Measurements from ENCODE around the gene SPATA31E1. TPM values are rescaled to one million over a fixed set of nuclear protein-coding genes. Genes with fewer than 3 reads are reported as not detected.

Gene SPATA31E1
- total RNA-seq, 1 donor from 2014 or later: not detected

GRCh38 chr9:87890837-87891236, 8.2 kb downstream of the SPATA31E1 start:
- DNase-seq (ENCODE audit: extremely low spot score, unreplicated experiment): no peak
- H3K36me3 Mint-ChIP-seq (ENCODE audit: unreplicated experiment): peaks cover 1% of the 10 kb centered on the region
- no peaks in the 10 kb centered on the region for H3K4me1 Mint-ChIP-seq (ENCODE audit: unreplicated experiment)
- no peak for TF ChIP-seq CTCF (IDR thresholded peaks at IDR 0.05)
- peaks cover 7% of the 10 kb centered on the region for H3K9me3 Mint-ChIP-seq (ENCODE audit: unreplicated experiment)
- H3K27me3 Mint-ChIP-seq (ENCODE audit: unreplicated experiment): peaks cover 36% of the 10 kb centered on the region
- H3K27ac Mint-ChIP-seq (ENCODE audit: unreplicated experiment): no peak overlapping the region
- no peak overlapping the region for H3K4me3 Mint-ChIP-seq (ENCODE audit: unreplicated experiment)

GRCh38 chr9:87891754-87892153, 9.1 kb downstream of the SPATA31E1 start:
- Mint-ChIP-seq H3K27me3 (ENCODE audit: unreplicated experiment) (peaks cover 36% of the 10 kb centered on the region), H3K9me3 (ENCODE audit: unreplicated experiment) (peaks cover 7% of the 10 kb centered on the region), H3K4me1 (ENCODE audit: unreplicated experiment) (no peaks in the 10 kb centered on the region), H3K36me3 (ENCODE audit: unreplicated experiment) (peaks cover 1% of the 10 kb centered on the region), H3K27ac (ENCODE audit: unreplicated experiment) (no peak overlapping the region), H3K4me3 (ENCODE audit: unreplicated experiment) (no peak overlapping the region)
- no peak for DNase-seq (ENCODE audit: extremely low spot score, unreplicated experiment)
- TF ChIP-seq CTCF (IDR thresholded peaks at IDR 0.05): no peak

DNA sequence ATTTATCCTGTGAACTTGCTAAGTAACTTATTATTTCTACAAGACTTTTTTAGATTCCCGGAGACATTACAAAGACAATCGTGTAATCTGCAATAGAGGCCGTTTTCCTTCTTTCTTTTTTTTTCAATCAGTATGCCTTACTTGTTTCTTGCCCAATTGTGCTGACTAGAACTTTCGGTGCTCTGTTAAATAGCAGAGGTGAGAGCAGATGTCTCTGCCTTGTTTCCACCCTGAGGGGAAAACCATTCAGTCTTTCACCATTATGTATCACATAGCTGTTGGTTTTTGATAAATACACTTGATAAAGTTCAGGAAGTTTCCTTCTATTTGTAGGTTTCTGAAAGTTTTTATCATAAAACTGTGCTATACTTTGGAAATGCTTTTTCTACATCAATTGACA, 10.3 kb downstream of the SPATA31E1 start:
- no peak for TF ChIP-seq CTCF (IDR thresholded peaks at IDR 0.05)
- DNase-seq (ENCODE audit: extremely low spot score, unreplicated experiment): no peak
- peaks cover 47% of the 10 kb centered on the region for H3K27me3 Mint-ChIP-seq (ENCODE audit: unreplicated experiment)
- no peak overlapping the region for H3K4me3 Mint-ChIP-seq (ENCODE audit: unreplicated experiment)
- H3K4me1 Mint-ChIP-seq (ENCODE audit: unreplicated experiment): no peaks in the 10 kb centered on the region
- peaks cover 1% of the 10 kb centered on the region for H3K36me3 Mint-ChIP-seq (ENCODE audit: unreplicated experiment)
- peaks cover 7% of the 10 kb centered on the region for H3K9me3 Mint-ChIP-seq (ENCODE audit: unreplicated experiment)
- no peak overlapping the region for H3K27ac Mint-ChIP-seq (ENCODE audit: unreplicated experiment)

GRCh38 chr9:87894998-87895625, 12.4 kb downstream of the SPATA31E1 start:
- no peak for TF ChIP-seq CTCF (IDR thresholded peaks at IDR 0.05)
- Mint-ChIP-seq H3K9me3 (ENCODE audit: unreplicated experiment) (peaks cover 7% of the 10 kb centered on the region), H3K4me3 (ENCODE audit: unreplicated experiment) (no peak overlapping the region), H3K27me3 (ENCODE audit: unreplicated experiment) (peaks cover 58% of the 10 kb centered on the region), H3K27ac (ENCODE audit: unreplicated experiment) (no peak overlapping the region), H3K36me3 (ENCODE audit: unreplicated experiment) (peaks cover 1% of the 10 kb centered on the region), H3K4me1 (ENCODE audit: unreplicated experiment) (no peaks in the 10 kb centered on the region)
- DNase-seq (ENCODE audit: extremely low spot score, unreplicated experiment): no peak

GRCh38 chr9:87896891-87897290, 14.2 kb downstream of the SPATA31E1 start:
- no peak for TF ChIP-seq CTCF (IDR thresholded peaks at IDR 0.05)
- Mint-ChIP-seq H3K9me3 (ENCODE audit: unreplicated experiment) (peaks cover 15% of the 10 kb centered on the region), H3K36me3 (ENCODE audit: unreplicated experiment) (peaks cover 1% of the 10 kb centered on the region), H3K4me3 (ENCODE audit: unreplicated experiment) (no peak overlapping the region), H3K4me1 (ENCODE audit: unreplicated experiment) (no peaks in the 10 kb centered on the region), H3K27ac (ENCODE audit: unreplicated experiment) (no peak overlapping the region), H3K27me3 (ENCODE audit: unreplicated experiment) (peaks cover 57% of the 10 kb centered on the region)
- DNase-seq (ENCODE audit: extremely low spot score, unreplicated experiment): no peak

All from osteocyte (in vitro differentiated cells).